Stimulated activated naive CD8-positive, alpha-beta T cell treated with anti-CD3 and anti-CD28 coated beads, Interleukin-15, Interleukin-2, amounts not matched to agents 100 ng/mL and 50 ng/mL, for 24 hours (primary cell): ENCODE data around the gene MAN2B2.
"Not testable (repeated sequence)": the region's sequence is repeated elsewhere in the genome, so short reads cannot be mapped to it uniquely, and the experiment has no call there.

Experiments used
- H3K27ac Mint-ChIP-seq: one replicate; pipeline ENCODE4 v1.8.0; 2021; ENCODE audit warnings: mild to moderate bottlenecking, mixed read lengths
- H3K27me3 Mint-ChIP-seq: one replicate; pipeline ENCODE4 v1.8.0; 2021; ENCODE audit warnings: mixed read lengths
- H3K36me3 Mint-ChIP-seq: one replicate; pipeline ENCODE4 v1.8.0; 2021; ENCODE audit warnings: low read depth, mixed read lengths
- H3K4me1 Mint-ChIP-seq: one replicate; pipeline ENCODE4 v1.8.0; 2021; ENCODE audit warnings: low read depth, mixed read lengths
- H3K4me3 Mint-ChIP-seq: one replicate; pipeline ENCODE4 v1.8.0; 2021; ENCODE audit warnings: mild to moderate bottlenecking, mixed read lengths
- H3K9me3 Mint-ChIP-seq: one replicate; pipeline ENCODE4 v1.8.0; 2021; ENCODE audit warnings: mixed read lengths

MAN2B2 gene

GRCh38 chr4:6641971-6642320, 67.0 kb downstream of the MAN2B2 start:
- no peaks in the 10 kb centered on the region for H3K27me3 Mint-ChIP-seq
- H3K4me3 Mint-ChIP-seq: peak overlapping the region; percentile 100
- peak overlapping the region; percentile 99 for H3K27ac Mint-ChIP-seq
- H3K9me3 Mint-ChIP-seq: no peaks in the 10 kb centered on the region
- peaks cover 45% of the 10 kb centered on the region for H3K4me1 Mint-ChIP-seq
- peaks cover 39% of the 10 kb centered on the region for H3K36me3 Mint-ChIP-seq

- Mint-ChIP-seq H3K9me3 (no peaks in the 10 kb centered on the region), H3K4me1 (peaks cover 45% of the 10 kb centered on the region), H3K4me3 (peak overlapping the region; percentile 100), H3K36me3 (peaks cover 39% of the 10 kb centered on the region), H3K27ac (peak overlapping the region; percentile 72), H3K27me3 (no peaks in the 10 kb centered on the region)
These were observed 68.3 kb downstream of the MAN2B2 start for GRCh38 chr4:6643141-6643847.

- Mint-ChIP-seq H3K36me3 (peaks cover 36% of the 10 kb centered on the region), H3K4me3 (no peak overlapping the region), H3K27ac (no peak overlapping the region), H3K4me1 (peaks cover 36% of the 10 kb centered on the region), H3K27me3 (no peaks in the 10 kb centered on the region), H3K9me3 (no peaks in the 10 kb centered on the region)
These were observed 70.0 kb downstream of the MAN2B2 start for GRCh38 chr4:6644792-6645530.

GRCh38 chr4:6647169-6647568, 72.2 kb downstream of the MAN2B2 start:
- H3K27me3 Mint-ChIP-seq: no peaks in the 10 kb centered on the region
- peak overlapping the region; percentile 43 for H3K27ac Mint-ChIP-seq
- no peaks in the 10 kb centered on the region for H3K9me3 Mint-ChIP-seq
- peaks cover 18% of the 10 kb centered on the region for H3K36me3 Mint-ChIP-seq
- H3K4me3 Mint-ChIP-seq: no peak overlapping the region
- peaks cover 18% of the 10 kb centered on the region for H3K4me1 Mint-ChIP-seq

- Mint-ChIP-seq H3K27me3 (no peaks in the 10 kb centered on the region), H3K27ac (peak overlapping the region; percentile 43), H3K9me3 (no peaks in the 10 kb centered on the region), H3K4me3 (no peak overlapping the region), H3K4me1 (peaks cover 13% of the 10 kb centered on the region), H3K36me3 (peaks cover 12% of the 10 kb centered on the region)
These were observed 72.7 kb downstream of the MAN2B2 start for GRCh38 chr4:6647582-6648230.

GRCh38 chr4:6649216-6649615, 74.2 kb downstream of the MAN2B2 start:
- H3K27me3 Mint-ChIP-seq: no peaks in the 10 kb centered on the region
- H3K36me3 Mint-ChIP-seq: peaks cover 4% of the 10 kb centered on the region
- H3K4me1 Mint-ChIP-seq: no peaks in the 10 kb centered on the region
- no peaks in the 10 kb centered on the region for H3K9me3 Mint-ChIP-seq
- H3K4me3 Mint-ChIP-seq: no peak overlapping the region
- no peak overlapping the region for H3K27ac Mint-ChIP-seq

- peaks cover 13% of the 10 kb centered on the region for H3K4me1 Mint-ChIP-seq
- H3K4me3 Mint-ChIP-seq, H3K27ac Mint-ChIP-seq, H3K9me3 Mint-ChIP-seq, H3K27me3 Mint-ChIP-seq, H3K36me3 Mint-ChIP-seq: not testable (repeated sequence)
These were observed 79.2 kb downstream of the MAN2B2 start for GRCh38 chr4:6654211-6654610.

- H3K4me1 Mint-ChIP-seq: peaks cover 15% of the 10 kb centered on the region
- not testable (repeated sequence) for H3K27me3 Mint-ChIP-seq, H3K4me3 Mint-ChIP-seq, H3K27ac Mint-ChIP-seq, H3K9me3 Mint-ChIP-seq, H3K36me3 Mint-ChIP-seq
These were observed 80.3 kb downstream of the MAN2B2 start for GRCh38 chr4:6655291-6655690.

- Mint-ChIP-seq H3K27me3 (peaks cover 6% of the 10 kb centered on the region), H3K9me3 (no peaks in the 10 kb centered on the region), H3K27ac (no peak overlapping the region), H3K4me1 (peaks cover 15% of the 10 kb centered on the region), H3K4me3 (no peak overlapping the region), H3K36me3 (no peaks in the 10 kb centered on the region)
These were observed 80.9 kb downstream of the MAN2B2 start for GRCh38 chr4:6655924-6656323.

- no peak overlapping the region for H3K4me3 Mint-ChIP-seq
These were observed 82.5 kb downstream of the MAN2B2 start for GRCh38 chr4:6657242-6658208.

GRCh38 chr4:6658209-6658595, 83.2 kb downstream of the MAN2B2 start:
- H3K27ac Mint-ChIP-seq: no peak overlapping the region
- peaks cover 25% of the 10 kb centered on the region for H3K27me3 Mint-ChIP-seq
- no peaks in the 10 kb centered on the region for H3K36me3 Mint-ChIP-seq
- H3K9me3 Mint-ChIP-seq: no peaks in the 10 kb centered on the region
- H3K4me3 Mint-ChIP-seq: peak overlapping the region; percentile 66
- peaks cover 15% of the 10 kb centered on the region for H3K4me1 Mint-ChIP-seq

More at GRCh38 chr4:6657242-6658208, 82.5 kb downstream of the MAN2B2 start:
- H3K36me3 Mint-ChIP-seq: no peaks in the 10 kb centered on the region
- H3K9me3 Mint-ChIP-seq: no peaks in the 10 kb centered on the region
- peaks cover 19% of the 10 kb centered on the region for H3K27me3 Mint-ChIP-seq
- H3K27ac Mint-ChIP-seq: no peak overlapping the region
- peaks cover 15% of the 10 kb centered on the region for H3K4me1 Mint-ChIP-seq

GRCh38 chr4:6658597-6659075, 83.6 kb downstream of the MAN2B2 start:
- Mint-ChIP-seq H3K4me3 (peak overlapping the region; percentile 66), H3K9me3 (no peaks in the 10 kb centered on the region), H3K4me1 (peaks cover 15% of the 10 kb centered on the region), H3K36me3 (no peaks in the 10 kb centered on the region), H3K27me3 (peaks cover 30% of the 10 kb centered on the region), H3K27ac (no peak overlapping the region)

- H3K27me3 Mint-ChIP-seq: peaks cover 31% of the 10 kb centered on the region
- H3K36me3 Mint-ChIP-seq: no peaks in the 10 kb centered on the region
These were observed 84.9 kb downstream of the MAN2B2 start for GRCh38 chr4:6659897-6660296.

GRCh38 chr4:6660430-6660829, 85.4 kb downstream of the MAN2B2 start:
- Mint-ChIP-seq H3K4me3 (no peak overlapping the region), H3K36me3 (no peaks in the 10 kb centered on the region), H3K27me3 (peaks cover 31% of the 10 kb centered on the region), H3K9me3 (no peaks in the 10 kb centered on the region), H3K27ac (no peak overlapping the region), H3K4me1 (peaks cover 15% of the 10 kb centered on the region)

More at GRCh38 chr4:6659897-6660296, 84.9 kb downstream of the MAN2B2 start:
- Mint-ChIP-seq H3K9me3 (no peaks in the 10 kb centered on the region), H3K4me1 (peaks cover 15% of the 10 kb centered on the region), H3K27ac (no peak overlapping the region), H3K4me3 (no peak overlapping the region)
